AG08395 (cell line): Measurements from ENCODE around the gene SUGCT.

ENCODE experiments used
- DNase-seq: peaks from one replicate; pipeline ENCODE4 v3.0.0; 2012; ENCODE audit warnings: mixed read lengths, low spot score

SUGCT gene

DNA sequence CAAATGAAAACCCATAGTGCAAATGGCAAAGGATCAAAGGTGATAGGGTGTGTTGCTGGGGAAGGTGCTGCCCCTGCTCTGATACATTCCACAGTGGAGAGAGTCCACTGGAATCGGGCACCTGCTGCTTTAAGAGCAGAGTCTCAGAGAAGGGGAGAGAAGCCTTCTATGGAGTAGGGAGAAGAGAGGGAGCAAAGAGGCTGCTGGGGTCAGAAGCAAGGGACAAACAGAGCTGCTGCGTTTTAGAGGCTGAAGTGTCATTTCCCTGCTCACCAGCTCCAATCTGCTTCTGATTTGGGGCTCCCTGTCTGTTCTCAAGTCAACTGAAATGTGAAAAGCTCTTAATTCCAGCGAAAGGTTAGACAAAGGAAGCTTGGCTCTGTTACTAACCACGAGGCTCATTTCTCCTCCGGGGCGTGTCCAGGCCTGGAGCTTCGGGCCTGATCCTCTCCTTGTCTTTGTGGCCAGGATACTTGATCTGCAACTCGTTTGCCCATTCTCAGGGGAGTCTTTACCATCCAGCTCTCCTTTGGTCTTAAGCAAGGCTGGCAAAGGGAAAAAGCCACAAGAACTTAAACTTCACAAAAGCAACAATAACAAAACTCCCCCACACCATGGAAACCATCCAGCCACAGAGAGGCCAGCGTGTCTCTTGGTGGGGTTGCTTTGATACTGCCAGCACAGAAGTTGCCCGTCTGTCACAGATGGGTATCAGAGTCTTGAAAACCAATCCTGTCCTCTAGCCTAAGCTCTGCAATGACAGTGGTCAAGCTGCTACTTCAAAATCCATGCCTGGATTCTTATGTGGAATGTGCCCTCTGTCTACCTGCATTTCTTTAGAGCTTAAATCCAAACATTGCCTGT, 692.6 kb downstream of the SUGCT start:
- peak; percentile 65 for DNase-seq

GRCh38 chr7:40828686-40829600, 694.1 kb downstream of the SUGCT start:
- no peak for DNase-seq

DNA sequence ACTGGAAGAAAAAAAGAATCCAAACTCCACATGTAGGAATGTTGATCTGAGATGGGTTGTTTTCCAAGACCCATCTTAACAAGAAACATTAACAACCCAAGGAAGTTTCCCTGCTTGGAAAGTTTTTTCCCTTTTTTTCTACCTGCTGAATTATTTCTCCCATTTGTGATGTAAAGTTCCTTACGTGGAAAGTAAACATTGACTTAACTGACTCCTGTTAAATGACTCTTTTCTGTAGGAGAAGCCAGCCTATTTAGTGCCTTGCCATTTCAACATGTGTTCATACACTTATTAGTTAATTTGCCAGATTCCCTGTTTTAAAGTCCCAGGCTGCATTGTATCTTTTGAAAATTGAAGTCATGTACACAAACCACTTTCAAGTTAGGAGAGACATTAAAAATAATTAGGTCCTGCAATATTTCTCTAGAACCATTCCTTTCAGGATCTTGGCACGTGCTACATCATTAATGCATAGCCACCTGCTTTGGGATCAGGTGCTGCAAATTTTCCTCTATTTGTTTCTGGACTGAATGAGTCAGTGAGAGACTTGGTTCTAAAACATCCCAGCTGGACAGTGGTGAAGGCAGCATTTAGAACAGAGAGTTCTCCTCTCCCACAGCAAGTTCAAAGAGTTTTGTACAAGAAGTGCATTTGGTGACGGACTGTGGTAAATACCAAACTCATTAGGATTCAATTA, 698.5 kb downstream of the SUGCT start:
- no peak for DNase-seq

DNA sequence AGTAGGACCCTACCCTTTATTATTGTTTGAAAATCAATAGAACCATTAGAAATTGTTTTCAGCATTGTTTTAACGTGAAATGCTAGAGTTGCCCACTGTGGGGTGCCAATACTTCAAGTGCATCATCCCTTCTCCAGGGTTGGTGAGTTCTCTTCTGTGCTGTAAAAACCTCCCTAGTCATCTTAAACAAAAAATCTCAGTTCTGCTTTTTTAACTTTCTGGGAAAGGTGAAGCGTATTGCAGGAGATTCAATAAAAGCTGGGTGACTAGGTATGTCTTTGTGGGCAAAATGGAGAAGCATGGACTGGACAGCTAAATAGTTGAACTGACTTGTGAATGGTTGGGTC, 699.1 kb downstream of the SUGCT start:
- peak; percentile 27 for DNase-seq

DNA sequence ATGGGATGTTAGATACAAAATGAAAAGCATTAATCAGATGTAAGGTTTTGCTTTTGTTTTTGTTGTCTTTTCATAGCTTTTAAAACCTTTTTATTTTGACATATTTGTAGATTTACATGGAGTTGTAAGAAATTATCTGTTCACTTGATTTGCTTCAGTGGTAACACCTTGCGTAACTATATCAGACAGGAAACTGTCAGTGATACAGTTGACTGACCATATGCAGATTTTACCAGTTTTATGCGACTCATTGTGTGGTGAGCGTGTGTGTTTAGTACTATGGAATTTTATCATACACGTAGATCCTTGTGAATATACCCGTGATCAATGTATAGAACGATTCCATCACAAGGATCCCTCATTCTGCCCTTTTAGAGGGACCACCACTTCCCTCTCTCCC, 701.4 kb downstream of the SUGCT start:
- DNase-seq: no peak

DNA sequence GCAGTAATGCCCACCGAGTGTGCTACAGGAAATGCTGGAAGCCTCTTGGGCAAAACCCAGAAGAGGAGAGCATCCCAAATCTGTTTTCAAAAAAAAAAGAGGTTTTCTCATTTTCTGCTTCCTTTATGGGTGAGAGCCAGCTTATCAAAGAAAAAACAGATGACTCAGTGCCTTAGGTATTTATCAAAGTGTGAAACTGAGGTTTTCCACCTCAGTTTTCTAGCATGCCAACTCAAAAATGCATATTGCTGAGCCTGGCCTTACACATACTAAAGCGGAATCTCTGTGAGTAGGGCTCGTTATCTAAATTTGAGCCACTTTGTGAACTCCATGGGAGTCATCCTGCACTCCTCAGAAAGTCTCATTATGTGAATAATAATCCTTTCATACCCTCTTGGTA, 705.1 kb downstream of the SUGCT start:
- no peak for DNase-seq

GRCh38 chr7:40840990-40841389, 706.2 kb downstream of the SUGCT start:
- DNase-seq: no peak

- DNase-seq: no peak
Measured at GRCh38 chr7:40842641-40843040, 707.8 kb downstream of the SUGCT start.

DNA sequence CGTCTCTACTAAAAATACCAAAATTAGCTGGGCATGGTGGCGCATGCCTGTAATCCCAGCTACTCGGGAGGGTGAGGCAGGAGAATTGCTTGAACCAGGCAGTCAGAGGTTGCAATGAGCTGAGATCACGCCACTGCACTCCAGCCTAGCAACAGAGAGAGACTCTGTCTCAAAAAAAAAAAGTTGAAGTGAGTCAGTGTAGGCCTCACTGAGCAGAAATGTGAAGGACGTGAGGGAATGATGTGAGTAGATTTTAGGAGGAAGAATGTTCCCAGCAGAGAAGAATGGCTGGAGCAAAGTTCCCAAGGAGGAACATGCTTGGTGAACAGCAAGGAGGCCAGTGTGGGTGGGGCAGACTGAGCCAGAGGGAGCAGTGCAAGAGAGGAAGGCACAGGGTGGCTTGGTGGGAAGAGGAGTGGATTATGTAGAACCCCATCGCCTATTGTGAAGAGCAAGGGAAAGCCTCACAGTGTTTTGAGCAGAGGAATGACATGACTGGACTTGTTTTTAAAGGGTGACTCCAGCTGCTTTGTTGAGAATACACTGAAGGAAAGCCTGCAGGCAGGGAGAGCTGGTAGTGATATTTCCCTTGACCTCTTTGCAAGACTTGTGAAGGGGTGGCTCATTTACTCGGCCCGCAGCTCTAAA, 708.7 kb downstream of the SUGCT start:
- DNase-seq: peak; percentile 24

DNA sequence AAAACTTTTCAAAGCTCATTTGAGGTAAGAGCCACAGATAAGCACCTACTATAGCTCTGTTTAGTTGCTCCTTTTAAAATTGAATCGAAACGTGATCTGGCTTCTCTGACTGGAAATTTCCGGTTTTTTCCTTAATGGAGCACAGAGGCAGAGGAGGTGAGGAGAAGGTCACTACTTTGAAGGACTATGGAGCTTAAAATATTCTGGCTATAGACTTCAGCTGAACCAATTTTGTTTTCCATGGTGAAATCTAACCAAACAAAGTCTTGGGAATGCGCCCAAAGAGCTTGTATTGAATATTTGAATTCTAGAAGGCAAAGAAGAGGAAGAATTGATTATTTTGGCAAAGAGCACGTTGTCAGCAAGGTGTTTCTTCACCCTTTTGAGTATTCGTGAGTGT, 711.1 kb downstream of the SUGCT start:
- no peak for DNase-seq

GRCh38 chr7:40847921-40848320, 713.1 kb downstream of the SUGCT start:
- DNase-seq: no peak

DNA sequence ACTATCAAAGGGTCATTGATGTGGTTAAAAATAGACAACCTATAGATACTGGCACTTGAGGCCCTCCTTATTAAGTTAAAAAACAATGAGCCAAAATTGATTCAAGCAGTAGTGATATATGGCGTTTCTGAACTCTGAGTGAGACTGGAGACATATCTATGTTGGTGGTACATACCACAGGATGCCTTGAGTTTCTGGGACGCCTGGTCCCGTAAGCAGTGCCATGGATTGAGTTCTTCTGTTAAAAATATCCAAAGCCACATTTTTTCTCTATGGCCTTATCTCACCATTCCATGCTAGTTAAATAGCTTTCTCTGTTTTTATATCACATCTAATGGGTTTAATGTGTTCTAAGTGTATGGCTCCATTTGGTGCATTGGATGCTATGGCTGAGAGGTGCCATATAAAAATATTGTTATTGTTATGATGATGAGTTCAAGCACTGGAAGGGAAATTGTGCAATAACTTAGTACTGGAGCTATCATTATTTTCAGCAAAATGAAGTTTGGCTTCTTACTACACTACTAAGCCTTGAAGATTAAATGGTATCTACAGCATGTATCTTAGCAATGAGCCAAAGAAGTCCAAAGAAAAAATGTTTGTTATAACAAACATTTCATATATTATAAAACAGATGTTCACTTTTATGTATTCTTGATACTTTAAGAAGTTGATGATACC, 713.9 kb downstream of the SUGCT start:
- no peak for DNase-seq

DNA sequence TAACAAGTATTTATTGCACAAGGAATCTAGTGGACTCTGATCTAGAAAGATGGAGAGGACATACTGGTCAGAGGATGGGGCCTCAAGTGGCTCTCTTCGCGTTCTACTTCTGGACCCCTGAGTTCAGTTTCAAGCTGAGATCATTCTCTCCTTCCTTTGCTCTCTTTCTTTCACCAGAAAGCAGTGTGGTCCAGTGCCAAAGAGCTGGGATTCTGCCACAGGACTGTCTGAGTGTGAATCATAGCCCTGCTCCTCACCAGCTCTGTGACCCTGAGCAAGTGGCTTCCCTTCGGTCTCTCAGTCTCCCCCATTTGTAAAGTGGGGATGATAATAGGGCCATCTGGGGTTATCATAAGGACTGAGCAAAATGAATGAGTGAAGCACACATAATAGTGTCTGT, 715.2 kb downstream of the SUGCT start:
- peak; percentile 22 for DNase-seq

DNA sequence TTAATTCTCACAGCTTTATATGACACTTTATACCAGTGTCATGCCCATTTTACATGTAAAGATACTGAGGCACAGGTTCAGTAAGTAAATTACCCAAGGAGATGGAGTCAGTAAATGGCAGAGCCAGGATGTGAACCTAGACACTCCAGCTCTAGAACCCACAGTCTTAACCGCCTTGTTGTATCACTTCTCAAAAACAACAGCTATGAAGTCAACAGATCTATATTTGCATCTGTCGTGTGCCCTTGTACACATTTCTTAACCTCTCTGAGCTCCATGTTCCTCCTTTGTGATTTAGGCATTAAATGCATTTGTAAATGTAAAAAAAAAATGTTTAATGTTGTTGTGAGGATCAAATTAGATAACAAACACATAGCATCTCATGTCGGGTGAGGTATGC, 716.2 kb downstream of the SUGCT start:
- DNase-seq: no peak

DNA sequence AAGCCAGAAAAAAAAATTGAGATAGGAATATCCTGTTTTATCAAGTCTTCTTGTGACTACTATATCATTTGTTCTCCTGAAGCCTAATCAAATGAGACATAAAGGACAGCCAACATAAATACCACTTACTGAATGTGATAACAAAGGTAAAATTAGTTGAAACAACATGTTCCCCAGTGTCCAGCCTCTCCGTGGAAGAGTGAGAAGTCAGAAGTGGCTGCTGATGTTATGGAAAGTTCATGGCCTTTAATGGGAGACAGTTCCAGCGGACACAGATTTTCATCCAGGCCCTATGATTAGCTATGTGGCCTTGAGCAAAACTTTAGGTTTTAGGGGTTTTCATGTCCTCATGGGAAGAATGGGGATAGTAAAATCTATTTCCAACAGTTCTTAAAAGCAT, 724.3 kb downstream of the SUGCT start:
- no peak for DNase-seq

GRCh38 chr7:40859965-40860543, 725.2 kb downstream of the SUGCT start:
- no peak for DNase-seq

DNA sequence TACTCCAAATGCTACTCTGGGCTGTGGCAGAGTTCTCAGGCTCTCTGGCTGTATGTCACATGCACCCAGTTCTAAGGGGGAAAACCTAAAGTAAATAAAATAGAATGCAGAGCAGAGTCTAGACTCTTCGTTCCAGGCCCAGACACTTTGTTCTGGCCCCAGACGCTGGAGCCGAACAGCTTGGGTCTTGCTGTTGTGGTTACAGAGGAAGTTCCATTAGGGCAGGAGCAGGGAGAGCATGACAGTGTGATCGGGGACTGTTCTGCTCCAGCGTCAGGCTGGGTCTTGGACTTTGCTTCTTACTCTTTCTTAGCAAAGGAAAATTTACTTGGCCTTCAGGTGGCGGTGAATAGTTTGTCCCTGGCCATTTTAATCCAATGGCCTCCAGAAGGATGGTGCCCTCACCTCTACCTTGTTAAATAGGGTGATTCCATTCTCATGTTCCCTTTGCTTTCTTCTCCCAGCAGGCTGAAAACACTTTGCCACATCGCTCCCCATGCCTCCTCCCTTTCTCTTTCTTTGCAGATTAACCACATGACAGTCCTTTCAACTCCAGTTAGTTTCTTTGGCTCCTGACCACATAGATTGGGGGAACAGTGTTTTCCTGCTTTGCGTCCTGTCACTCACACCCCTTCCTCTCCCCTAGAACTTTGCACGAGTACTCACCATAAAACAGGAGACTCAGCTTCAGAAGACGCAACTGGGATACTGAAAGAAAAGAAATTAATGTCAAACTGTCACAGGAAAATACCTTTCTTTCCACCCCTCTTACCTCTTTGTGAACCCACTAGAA, 730.8 kb downstream of the SUGCT start:
- no peak for DNase-seq

GRCh38 chr7:40866601-40867000, 731.8 kb downstream of the SUGCT start:
- no peak for DNase-seq

DNA sequence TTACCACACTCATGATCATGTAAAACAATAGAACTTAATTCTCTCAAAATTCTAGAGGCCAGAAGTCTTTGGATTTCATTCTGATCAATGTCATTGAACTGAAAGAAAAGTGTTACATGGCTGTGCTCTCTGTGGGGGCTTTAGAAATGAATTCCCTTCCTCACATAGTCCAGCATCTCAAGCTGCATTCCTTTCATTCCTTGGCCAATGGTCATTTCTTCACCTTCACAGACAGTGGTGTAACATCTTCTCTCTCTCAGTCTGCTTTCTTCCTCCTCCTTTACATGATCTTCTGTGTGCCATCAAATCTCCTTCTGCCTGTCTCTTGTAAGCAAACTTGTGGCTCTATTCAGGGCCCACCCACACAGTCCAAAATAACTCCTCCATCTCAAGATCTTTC, 735.3 kb downstream of the SUGCT start:
- DNase-seq: no peak

GRCh38 chr7:40873248-40873647, 738.4 kb downstream of the SUGCT start:
- no peak for DNase-seq
